ENCODE data around the gene CMTM4. TPM values are rescaled to one million over a fixed set of nuclear protein-coding genes. Genes with fewer than 3 reads are reported as not detected.

Gene CMTM4
- polyA plus RNA-seq, 1 donor (not counting 4 experiments of a cell fraction or from before 2014, with no cell fraction given), result 23.1 TPM

DNA sequence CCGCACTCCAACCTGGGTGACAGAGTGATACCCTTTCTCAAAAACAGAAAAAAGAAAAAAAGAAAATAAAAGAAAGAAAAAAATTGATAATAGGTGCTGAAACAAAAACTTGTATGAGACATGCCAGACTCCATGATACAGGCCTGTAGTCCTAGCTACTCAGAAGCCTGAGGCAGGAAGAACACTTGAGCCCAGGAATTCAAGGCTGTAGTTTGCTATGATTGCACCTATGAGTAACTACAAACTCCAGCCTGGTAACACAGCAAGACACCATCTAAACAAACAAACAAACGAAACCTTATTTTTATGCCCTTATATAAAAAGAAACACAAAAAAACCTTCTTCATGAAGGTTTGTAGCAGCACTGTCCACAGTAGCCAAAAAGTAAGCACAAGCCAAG lies 5.0 kb upstream of the CMTM4 start:
- Histone ChIP-seq H3K79me2 (ENCODE audit: control insufficient read depth, insufficient read depth, low read length) (no peaks in the 10 kb centered on the region), H3K36me3 (ENCODE audit: control insufficient read depth in 2 of 2, extremely low read depth in 1 of 2, insufficient read depth in 2 of 2, low read length in 2 of 2) (no peaks in the 10 kb centered on the region), H3K27me3 (ENCODE audit: control insufficient read depth, extremely low read depth, insufficient read depth, low read length) (no peaks in the 10 kb centered on the region), H3K4me1 (ENCODE audit: control insufficient read depth, extremely low read depth, insufficient read depth, low read length) (peaks cover 15% of the 10 kb centered on the region), H3K4me3 (ENCODE audit: control insufficient read depth in 2 of 3, extremely low read depth in 1 of 3, insufficient read depth in 2 of 3, low read depth in 1 of 3, low read length in 3 of 3) (no peak overlapping the region), H4K20me1 (ENCODE audit: control insufficient read depth, extremely low read depth, insufficient read depth, low read length) (no peaks in the 10 kb centered on the region), H3K27ac (ENCODE audit: control insufficient read depth, insufficient read depth, low read length) (no peak overlapping the region), H3K9me1 (ENCODE audit: control insufficient read depth, extremely low read depth, insufficient read depth, low read length) (no peaks in the 10 kb centered on the region), H3K9me3 (ENCODE audit: control insufficient read depth, low read depth, low read length) (no peaks in the 10 kb centered on the region), H2AFZ (ENCODE audit: control insufficient read depth, low read length) (no peak overlapping the region), H3K9ac (ENCODE audit: control insufficient read depth, extremely low read depth, insufficient read depth, low read length) (no peak overlapping the region), H3K4me2 (ENCODE audit: control insufficient read depth, extremely low read depth, insufficient read depth, low read depth, low read length) (no peak overlapping the region)
- FAIRE-seq (no peak), DNase-seq (ENCODE audit: low read depth, low spot score) (no peak)
- TF ChIP-seq EZH2 (IDR thresholded peaks at IDR 0.05; ENCODE audit: low read length), result no peak
- TF ChIP-seq, protein P1, sequence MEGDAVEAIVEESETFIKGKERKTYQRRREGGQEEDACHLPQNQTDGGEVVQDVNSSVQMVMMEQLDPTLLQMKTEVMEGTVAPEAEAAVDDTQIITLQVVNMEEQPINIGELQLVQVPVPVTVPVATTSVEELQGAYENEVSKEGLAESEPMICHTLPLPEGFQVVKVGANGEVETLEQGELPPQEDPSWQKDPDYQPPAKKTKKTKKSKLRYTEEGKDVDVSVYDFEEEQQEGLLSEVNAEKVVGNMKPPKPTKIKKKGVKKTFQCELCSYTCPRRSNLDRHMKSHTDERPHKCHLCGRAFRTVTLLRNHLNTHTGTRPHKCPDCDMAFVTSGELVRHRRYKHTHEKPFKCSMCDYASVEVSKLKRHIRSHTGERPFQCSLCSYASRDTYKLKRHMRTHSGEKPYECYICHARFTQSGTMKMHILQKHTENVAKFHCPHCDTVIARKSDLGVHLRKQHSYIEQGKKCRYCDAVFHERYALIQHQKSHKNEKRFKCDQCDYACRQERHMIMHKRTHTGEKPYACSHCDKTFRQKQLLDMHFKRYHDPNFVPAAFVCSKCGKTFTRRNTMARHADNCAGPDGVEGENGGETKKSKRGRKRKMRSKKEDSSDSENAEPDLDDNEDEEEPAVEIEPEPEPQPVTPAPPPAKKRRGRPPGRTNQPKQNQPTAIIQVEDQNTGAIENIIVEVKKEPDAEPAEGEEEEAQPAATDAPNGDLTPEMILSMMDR (optimal IDR thresholded peaks at IDR 0.05 in 1 of 3, IDR thresholded peaks at IDR 0.05 in 1 of 3, conservative IDR thresholded peaks at IDR 0.05 in 1 of 3; ENCODE audit: extremely low read depth in 1 of 3, insufficient read depth in 2 of 3, low read length in 3 of 3), result no peak
- dilution Hi-C loops (cut with MboI; ENCODE audit: extremely low pct_ligation_motif_present, low sequenced_read_pairs), result no loop called here

GRCh38 chr16:66701026-66701425 lies 4.5 kb upstream of the CMTM4 start:
- H3K9me3 ChIP-seq (ENCODE audit: control insufficient read depth, low read depth, low read length), result no peaks in the 10 kb centered on the region
- no peak overlapping the region for H3K27ac ChIP-seq (ENCODE audit: control insufficient read depth, insufficient read depth, low read length)
- no peaks in the 10 kb centered on the region for H3K27me3 ChIP-seq (ENCODE audit: control insufficient read depth, extremely low read depth, insufficient read depth, low read length)
- H3K4me3 ChIP-seq (ENCODE audit: control insufficient read depth in 2 of 3, extremely low read depth in 1 of 3, insufficient read depth in 2 of 3, low read depth in 1 of 3, low read length in 3 of 3), result no peak overlapping the region
- peaks cover under 1% of the 10 kb centered on the region for H3K79me2 ChIP-seq (ENCODE audit: control insufficient read depth, insufficient read depth, low read length)
- no peak overlapping the region for H3K9ac ChIP-seq (ENCODE audit: control insufficient read depth, extremely low read depth, insufficient read depth, low read length)
- dilution Hi-C loops (cut with MboI; ENCODE audit: extremely low pct_ligation_motif_present, low sequenced_read_pairs), result no loop called here
- peaks cover 10% of the 10 kb centered on the region for H3K4me1 ChIP-seq (ENCODE audit: control insufficient read depth, extremely low read depth, insufficient read depth, low read length)
- H2AFZ ChIP-seq (ENCODE audit: control insufficient read depth, low read length), result no peak overlapping the region
- DNase-seq (ENCODE audit: low read depth, low spot score) (no peak), FAIRE-seq (no peak)
- H3K9me1 ChIP-seq (ENCODE audit: control insufficient read depth, extremely low read depth, insufficient read depth, low read length), result no peaks in the 10 kb centered on the region
- H3K4me2 ChIP-seq (ENCODE audit: control insufficient read depth, extremely low read depth, insufficient read depth, low read depth, low read length), result no peak overlapping the region
- no peaks in the 10 kb centered on the region for H3K36me3 ChIP-seq (ENCODE audit: control insufficient read depth in 2 of 2, extremely low read depth in 1 of 2, insufficient read depth in 2 of 2, low read length in 2 of 2)
- H4K20me1 ChIP-seq (ENCODE audit: control insufficient read depth, extremely low read depth, insufficient read depth, low read length), result no peaks in the 10 kb centered on the region
- TF ChIP-seq, protein P1 (optimal IDR thresholded peaks at IDR 0.05 in 1 of 3, IDR thresholded peaks at IDR 0.05 in 1 of 3, conservative IDR thresholded peaks at IDR 0.05 in 1 of 3; ENCODE audit: extremely low read depth in 1 of 3, insufficient read depth in 2 of 3, low read length in 3 of 3), result no peak
- no peak for TF ChIP-seq EZH2 (IDR thresholded peaks at IDR 0.05; ENCODE audit: low read length)
